Renal cortex interstitium (tissue), 15 donors: ENCODE results near the gene ESR1. TPM values are rescaled to one million over a fixed set of nuclear protein-coding genes. Genes with fewer than 3 reads are reported as not detected.

Source experiments
- DNase-seq, 11 donors: peaks; one replicate each; pipeline ENCODE4 v3.0.0-alpha.2; 2013; ENCODE audit warnings: low read depth in 9 of 11, low spot score in 4 of 11; ENCODE audit errors: extremely low read depth in 1 of 11
- long read RNA-seq, 16 experiments: transcript quantifications; one replicate each; lab custom pipeline, GENCODE V29; 2026
- polyA plus RNA-seq, 3 donors: library from polyadenylated mRNA; unstranded; fragments of 120-200 nt; gene quantifications; one replicate each; pipeline ENCODE4 v1.2.1, GENCODE V29; 2013; ENCODE audit not compliant: insufficient read length in 3 of 3

Gene ESR1
- polyA plus RNA-seq = 1 to 10 TPM in 1 of 3 donors, under 1 TPM in 2; 0.53 to 3.1 (median 0.68) TPM
- long read RNA-seq, donor 1 = 0 reads
- long read RNA-seq, donor 2, partial matches to known transcripts = 9 of 9 reads
- long read RNA-seq, donor 2, other reads (novel, unspliced or antisense) = 0 of 9 reads
- long read RNA-seq, donor 3, partial matches to known transcripts = 12 of 17 reads
- long read RNA-seq, donor 3, other reads (novel, unspliced or antisense) = 5 of 17 reads
- long read RNA-seq, donor 4, partial matches to known transcripts = 24 of 24 reads
- long read RNA-seq, donor 4, other reads (novel, unspliced or antisense) = 0 of 24 reads
- long read RNA-seq, donor 5 = 0 reads
- long read RNA-seq, donor 6 = 0 reads
- long read RNA-seq, donor 7, partial matches to known transcripts = 24 of 24 reads
- long read RNA-seq, donor 7, other reads (novel, unspliced or antisense) = 0 of 24 reads
- long read RNA-seq, donor 8 = 0 reads
- long read RNA-seq, donor 9, partial matches to known transcripts = 38 of 38 reads
- long read RNA-seq, donor 9, other reads (novel, unspliced or antisense) = 0 of 38 reads
- long read RNA-seq, donor 10 = 0 reads
- long read RNA-seq, donor 11 = 0 reads
- long read RNA-seq, donor 12 = 0 reads
- long read RNA-seq, donor 13 = 0 reads
- long read RNA-seq, donor 14 = 0 reads
- long read RNA-seq, donor 15, partial matches to known transcripts = 7 of 7 reads
- long read RNA-seq, donor 15, other reads (novel, unspliced or antisense) = 0 of 7 reads
- long read RNA-seq, donor 16 = 0 reads

DNA sequence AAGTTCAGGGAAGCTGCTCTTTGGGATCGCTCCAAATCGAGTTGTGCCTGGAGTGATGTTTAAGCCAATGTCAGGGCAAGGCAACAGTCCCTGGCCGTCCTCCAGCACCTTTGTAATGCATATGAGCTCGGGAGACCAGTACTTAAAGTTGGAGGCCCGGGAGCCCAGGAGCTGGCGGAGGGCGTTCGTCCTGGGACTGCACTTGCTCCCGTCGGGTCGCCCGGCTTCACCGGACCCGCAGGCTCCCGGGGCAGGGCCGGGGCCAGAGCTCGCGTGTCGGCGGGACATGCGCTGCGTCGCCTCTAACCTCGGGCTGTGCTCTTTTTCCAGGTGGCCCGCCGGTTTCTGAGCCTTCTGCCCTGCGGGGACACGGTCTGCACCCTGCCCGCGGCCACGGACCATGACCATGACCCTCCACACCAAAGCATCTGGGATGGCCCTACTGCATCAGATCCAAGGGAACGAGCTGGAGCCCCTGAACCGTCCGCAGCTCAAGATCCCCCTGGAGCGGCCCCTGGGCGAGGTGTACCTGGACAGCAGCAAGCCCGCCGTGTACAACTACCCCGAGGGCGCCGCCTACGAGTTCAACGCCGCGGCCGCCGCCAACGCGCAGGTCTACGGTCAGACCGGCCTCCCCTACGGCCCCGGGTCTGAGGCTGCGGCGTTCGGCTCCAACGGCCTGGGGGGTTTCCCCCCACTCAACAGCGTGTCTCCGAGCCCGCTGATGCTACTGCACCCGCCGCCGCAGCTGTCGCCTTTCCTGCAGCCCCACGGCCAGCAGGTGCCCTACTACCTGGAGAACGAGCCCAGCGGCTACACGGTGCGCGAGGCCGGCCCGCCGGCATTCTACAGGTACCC is at the start of gene ESR1:
ESR1 (plus strand) TSS at position 170 of the 858 bp plus-strand sequence; CDS start at position 401, 231 bp downstream.
- DNase-seq = peak in 1 of 11 donors; percentile 8

- no peak for DNase-seq
These were observed 47.0 kb upstream of the ESR1 start for GRCh38 chr6:151760486-151760885.

DNA sequence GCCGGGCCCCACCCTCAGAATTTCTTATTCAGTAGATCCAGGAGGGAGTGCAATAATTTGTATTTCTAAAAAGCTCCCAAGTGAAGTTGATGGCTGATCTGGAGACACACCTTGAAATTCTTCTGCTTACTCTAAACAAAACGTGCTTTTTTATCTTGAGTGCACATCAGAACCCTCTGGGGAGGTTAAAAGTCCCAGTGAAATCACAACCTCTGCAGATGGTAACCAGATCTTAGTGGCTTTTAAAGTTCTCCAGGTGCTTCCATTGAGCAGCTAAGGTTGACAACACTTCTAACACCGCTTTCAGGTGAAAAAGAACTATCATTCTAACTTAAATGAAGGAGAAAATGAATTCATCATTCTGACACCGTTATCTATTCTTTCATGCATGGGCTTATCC is 45.6 kb upstream of the ESR1 start:
- DNase-seq = no peak

DNA sequence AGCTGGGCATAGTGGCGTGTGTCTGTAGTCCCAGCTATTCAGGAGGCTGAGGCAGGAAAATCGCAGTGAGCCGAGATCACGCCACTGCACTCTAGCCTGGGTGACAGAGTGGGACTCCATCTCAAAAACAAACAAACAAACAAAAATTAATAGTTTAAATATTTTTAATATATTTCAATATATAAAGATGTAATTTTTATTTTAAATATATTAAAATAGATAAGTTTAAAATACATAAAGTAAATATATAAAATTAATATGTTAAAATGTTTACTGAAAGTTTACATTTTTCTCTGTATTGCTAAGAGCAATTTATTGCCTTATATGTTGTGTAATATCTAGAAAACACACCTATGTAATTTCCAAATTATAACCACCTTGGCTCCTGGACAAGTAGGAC is 44.7 kb upstream of the ESR1 start:
- no peak for DNase-seq

DNA sequence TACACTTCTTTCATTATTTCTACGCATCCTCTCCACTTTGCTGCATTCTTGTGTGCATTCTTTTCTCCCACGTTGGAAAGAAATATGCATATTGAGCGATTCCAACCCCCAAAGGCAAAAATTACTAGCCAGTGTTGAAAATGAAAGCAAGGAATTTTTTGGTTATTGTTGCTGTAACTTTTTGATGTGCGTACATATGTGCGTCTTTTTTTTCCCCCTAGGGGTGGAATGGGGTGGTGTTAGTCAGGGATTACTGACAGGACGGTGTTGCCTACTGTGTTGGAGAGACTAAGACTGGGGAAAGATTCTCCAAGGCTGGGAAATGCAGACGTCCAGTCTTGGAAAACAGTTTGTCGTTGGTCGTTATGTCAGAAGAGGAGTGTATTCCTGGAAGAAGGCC is 44.2 kb upstream of the ESR1 start:
- DNase-seq = no peak

GRCh38 chr6:151763938-151764680 is 43.4 kb upstream of the ESR1 start:
- DNase-seq = peak; percentile 18 to 63 (median 31)

GRCh38 chr6:151765444-151765886 is 42.0 kb upstream of the ESR1 start:
- peak; percentile 15 to 60 (median 44) for DNase-seq

GRCh38 chr6:151772446-151772845 is 35.0 kb upstream of the ESR1 start:
- DNase-seq = no peak

- no peak for DNase-seq
These were observed 34.1 kb upstream of the ESR1 start for GRCh38 chr6:151773382-151773781.

DNA sequence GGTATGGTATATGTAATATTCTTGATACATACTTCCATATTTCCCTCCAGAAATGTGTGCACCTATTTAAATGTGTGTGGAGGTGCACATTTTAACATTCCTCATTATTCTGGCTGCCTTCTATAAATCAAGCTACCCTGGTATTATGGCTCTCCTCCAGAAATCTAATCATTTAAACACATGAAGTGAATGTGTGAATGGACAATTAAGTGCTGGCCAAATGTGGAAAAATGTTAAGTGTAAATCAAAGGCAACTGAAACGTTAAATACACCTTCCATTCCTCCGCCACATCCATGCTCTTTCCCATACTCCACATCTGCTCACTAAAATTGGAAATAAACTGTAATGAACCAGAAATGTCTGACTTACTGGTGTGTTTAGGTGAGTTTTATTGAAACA is 24.9 kb upstream of the ESR1 start:
- no peak for DNase-seq

- DNase-seq = no peak
These were observed 23.8 kb upstream of the ESR1 start for GRCh38 chr6:151783692-151784091.

- DNase-seq = no peak
These were observed 22.9 kb upstream of the ESR1 start for GRCh38 chr6:151784441-151785214.

DNA sequence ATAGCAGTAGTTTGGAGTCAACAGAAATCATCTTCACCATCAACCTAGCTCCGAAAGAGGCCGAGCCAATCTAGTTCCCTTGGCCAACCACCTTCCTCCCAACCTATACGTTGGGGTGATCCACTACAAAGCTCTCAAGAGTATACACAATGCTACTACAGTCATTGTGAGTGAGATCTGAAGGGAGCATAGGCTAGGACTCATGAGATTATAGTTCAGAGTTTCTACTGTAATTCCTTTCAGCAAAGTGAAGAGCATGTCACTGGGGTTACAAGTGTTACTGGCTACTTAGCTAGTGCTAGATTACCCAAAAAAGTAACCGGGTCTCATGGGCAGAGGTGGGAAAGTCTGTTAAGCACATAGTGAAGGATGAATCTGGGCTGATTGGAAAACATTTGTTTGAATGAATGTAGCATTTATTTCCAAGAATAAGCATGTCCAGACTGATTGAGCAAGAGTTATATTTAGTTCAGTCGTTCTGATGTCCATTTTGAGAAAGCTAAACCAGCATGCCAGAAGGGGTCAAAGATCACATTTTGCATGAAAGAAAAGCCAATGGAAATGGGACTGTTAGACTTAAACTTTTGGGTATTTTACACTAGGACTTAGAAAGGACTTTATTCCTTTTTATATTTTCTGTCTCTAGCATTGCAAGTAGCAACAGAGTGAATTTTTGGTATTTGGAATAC is 10.5 kb upstream of the ESR1 start:
- no peak for DNase-seq

DNA sequence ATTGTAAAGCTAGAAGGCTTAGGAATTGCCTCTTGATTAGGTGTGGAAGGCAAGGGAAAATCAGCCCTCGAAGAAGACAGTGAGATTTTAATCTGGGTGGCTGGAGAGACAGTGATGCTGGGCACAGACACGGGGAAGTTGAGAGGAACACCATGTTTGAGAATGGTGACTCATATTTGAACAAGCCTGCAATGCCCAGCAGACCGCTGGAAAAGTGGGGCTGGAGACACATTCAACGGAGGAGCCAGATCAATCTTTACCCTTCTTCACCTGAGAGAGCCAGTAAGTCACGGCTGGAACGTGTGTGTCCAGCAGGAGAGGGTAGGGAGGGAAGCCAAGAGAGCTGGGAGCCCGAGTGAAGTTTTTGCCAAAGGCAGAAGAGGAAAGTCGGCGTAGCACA is 3.7 kb upstream of the ESR1 start:
- DNase-seq = no peak

DNA sequence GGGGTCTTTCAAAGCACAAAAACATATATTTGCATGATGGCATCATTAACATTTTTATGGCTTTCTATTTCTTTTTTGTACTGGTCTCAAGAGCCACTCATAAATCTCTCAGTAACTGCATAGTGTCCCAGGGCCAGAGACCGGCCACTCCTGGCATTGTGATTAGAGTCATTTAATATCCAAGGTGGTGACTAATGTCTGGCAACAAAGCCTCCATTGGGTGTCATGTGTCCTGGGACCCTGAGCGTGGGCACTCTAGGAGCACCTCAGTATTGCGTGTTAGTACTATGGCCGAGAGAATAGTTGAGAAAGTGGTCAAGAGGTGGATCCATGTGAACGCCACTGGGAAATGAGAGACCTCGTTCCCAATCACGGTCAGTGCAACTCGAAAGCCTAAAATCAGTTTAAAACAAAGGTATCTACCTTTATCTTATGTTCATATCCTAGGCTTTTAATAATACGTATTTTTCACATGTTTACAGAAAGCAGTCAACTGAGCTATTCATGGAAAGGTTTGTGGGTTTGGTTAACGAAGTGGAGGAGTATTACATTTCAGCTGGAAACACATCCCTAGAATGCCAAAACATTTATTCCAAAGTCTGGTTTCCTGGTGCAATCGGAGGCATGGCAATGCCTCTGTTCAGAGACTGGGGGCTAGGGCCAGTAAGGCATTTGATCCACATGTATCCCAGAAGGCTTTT is 2.7 kb upstream of the ESR1 start:
- no peak for DNase-seq

GRCh38 chr6:151805286-151805840 is 2.1 kb upstream of the ESR1 start:
- no peak for DNase-seq
